ENCODE measurements around the gene ICE2. TPM values are rescaled to one million over a fixed set of nuclear protein-coding genes. Genes with fewer than 3 reads are reported as not detected.

Gene ICE2
- total and polyA plus RNA-seq, 4 donors = 10.0 to 67.5 (median 23.6) TPM

DNA sequence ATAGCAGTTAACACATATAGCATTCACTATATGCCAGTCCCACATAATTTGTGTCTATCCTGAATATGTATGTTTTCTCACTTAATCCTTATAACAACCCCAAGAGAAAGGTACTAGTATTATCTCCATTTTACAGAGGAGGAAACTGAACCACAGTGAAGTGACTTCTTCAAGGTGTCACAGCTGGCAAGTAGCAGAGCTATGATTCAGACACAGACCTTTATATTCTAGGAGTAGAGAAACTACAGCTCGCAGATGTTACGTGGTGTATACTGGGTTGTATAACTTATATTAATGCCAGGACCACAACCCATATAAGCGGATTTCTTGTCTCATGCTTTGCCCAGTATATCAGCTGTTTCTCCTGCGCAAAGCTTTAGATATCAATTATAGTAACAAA lies 29.5 kb upstream of the ICE2 start:
- no peaks in the 10 kb centered on the region for H3K27me3 ChIP-seq (ENCODE audit: control insufficient read depth in 3 of 3, insufficient read depth in 3 of 3, low read length in 2 of 3)
- ATAC-seq (ENCODE audit: insufficient read depth, low FRiP score) = no peak

DNA sequence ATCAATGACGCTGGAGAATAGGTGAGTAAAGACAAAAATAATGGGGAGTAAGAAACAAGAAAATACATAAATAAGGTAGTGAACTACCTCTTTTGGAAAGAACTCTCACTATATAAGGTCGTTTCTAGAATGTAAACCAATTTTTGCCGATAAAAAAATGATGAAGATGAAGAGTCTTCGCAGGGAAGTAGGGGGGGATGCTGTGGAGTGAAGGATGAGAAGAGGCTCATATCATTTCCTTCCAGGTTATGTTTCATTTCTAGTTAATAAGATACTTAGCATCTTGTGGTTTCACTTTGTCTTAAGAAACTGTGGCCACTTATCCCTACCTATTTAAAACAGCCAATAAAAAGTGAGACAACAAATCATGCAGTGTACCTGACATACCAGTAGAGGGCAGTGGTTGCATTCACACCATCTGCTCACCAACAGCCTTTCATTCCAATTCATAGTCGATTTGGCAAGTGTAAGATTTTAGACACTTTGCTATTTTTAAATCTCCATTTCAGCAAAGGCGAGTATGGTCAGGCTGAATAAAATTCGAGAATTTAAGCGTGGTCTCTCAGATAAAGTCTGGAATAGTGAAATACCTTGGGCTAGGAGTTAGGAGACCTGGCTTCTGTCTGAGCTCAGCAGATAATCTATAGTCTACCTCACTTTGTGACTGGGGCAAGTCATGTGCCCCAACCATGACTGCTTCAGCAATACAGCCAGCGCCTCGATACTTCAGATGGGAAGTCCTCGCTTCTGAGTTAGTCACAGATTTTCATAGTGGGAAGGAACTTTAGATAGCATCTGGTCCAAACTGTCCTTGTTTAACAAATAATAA lies 28.9 kb upstream of the ICE2 start:
- TF ChIP-seq, protein P1, sequence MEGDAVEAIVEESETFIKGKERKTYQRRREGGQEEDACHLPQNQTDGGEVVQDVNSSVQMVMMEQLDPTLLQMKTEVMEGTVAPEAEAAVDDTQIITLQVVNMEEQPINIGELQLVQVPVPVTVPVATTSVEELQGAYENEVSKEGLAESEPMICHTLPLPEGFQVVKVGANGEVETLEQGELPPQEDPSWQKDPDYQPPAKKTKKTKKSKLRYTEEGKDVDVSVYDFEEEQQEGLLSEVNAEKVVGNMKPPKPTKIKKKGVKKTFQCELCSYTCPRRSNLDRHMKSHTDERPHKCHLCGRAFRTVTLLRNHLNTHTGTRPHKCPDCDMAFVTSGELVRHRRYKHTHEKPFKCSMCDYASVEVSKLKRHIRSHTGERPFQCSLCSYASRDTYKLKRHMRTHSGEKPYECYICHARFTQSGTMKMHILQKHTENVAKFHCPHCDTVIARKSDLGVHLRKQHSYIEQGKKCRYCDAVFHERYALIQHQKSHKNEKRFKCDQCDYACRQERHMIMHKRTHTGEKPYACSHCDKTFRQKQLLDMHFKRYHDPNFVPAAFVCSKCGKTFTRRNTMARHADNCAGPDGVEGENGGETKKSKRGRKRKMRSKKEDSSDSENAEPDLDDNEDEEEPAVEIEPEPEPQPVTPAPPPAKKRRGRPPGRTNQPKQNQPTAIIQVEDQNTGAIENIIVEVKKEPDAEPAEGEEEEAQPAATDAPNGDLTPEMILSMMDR (IDR thresholded peaks at IDR 0.05; ENCODE audit: control extremely low read depth, extremely low read depth) = peak; percentile 85
- Histone ChIP-seq H3K4me1 (ENCODE audit: control insufficient read depth in 5 of 5, insufficient read depth in 5 of 5, low read length in 5 of 5) (peaks cover 0 to 30% (median 1%) of the 10 kb centered on the region in 5 donors), H3K27me3 (ENCODE audit: control insufficient read depth in 3 of 3, insufficient read depth in 3 of 3, low read length in 2 of 3) (no peaks in the 10 kb centered on the region), H3K4me3 (no peak overlapping the region), H3K9ac (ENCODE audit: insufficient read depth in 1 of 2, low read length in 2 of 2) (no peak overlapping the region), H3K27ac (ENCODE audit: low read depth in 1 of 2, low read length in 1 of 2) (no peak overlapping the region), H3K9me3 (ENCODE audit: control insufficient read depth in 4 of 4, insufficient read depth in 3 of 4, low read length in 3 of 4) (no peaks in the 10 kb centered on the region), H3K36me3 (ENCODE audit: control insufficient read depth in 4 of 4, insufficient read depth in 4 of 4, low read length in 4 of 4) (peaks cover 3 to 15% (median 13%) of the 10 kb centered on the region in 4 donors)
- ATAC-seq (ENCODE audit: insufficient read depth, low FRiP score) (peak; percentile 87), DNase-seq (peak; percentile 57 to 87 (median 79))
- WGBS, 2 donors = 50 to 52% methylated on average over 11 of the region's 11 CpGs

More for the DNA sequence above, 29.5 kb upstream of the ICE2 start:
- no peak for DNase-seq
- H3K4me3 ChIP-seq = no peak overlapping the region
- H3K27ac ChIP-seq (ENCODE audit: low read depth in 1 of 2, low read length in 1 of 2) = no peak overlapping the region
- peaks cover 0 to 30% (median 3%) of the 10 kb centered on the region in 5 donors for H3K4me1 ChIP-seq (ENCODE audit: control insufficient read depth in 5 of 5, insufficient read depth in 5 of 5, low read length in 5 of 5)
- no peak overlapping the region for H3K9ac ChIP-seq (ENCODE audit: insufficient read depth in 1 of 2, low read length in 2 of 2)
- H3K9me3 ChIP-seq (ENCODE audit: control insufficient read depth in 4 of 4, insufficient read depth in 3 of 4, low read length in 3 of 4) = no peaks in the 10 kb centered on the region
- TF ChIP-seq, protein P1 (IDR thresholded peaks at IDR 0.05; ENCODE audit: control extremely low read depth, extremely low read depth) = no peak
- peaks cover 3 to 18% (median 11%) of the 10 kb centered on the region in 4 donors for H3K36me3 ChIP-seq (ENCODE audit: control insufficient read depth in 4 of 4, insufficient read depth in 4 of 4, low read length in 4 of 4)
- WGBS, 2 donors = 92 to 93% methylated on average over 4 of the region's 4 CpGs

DNA sequence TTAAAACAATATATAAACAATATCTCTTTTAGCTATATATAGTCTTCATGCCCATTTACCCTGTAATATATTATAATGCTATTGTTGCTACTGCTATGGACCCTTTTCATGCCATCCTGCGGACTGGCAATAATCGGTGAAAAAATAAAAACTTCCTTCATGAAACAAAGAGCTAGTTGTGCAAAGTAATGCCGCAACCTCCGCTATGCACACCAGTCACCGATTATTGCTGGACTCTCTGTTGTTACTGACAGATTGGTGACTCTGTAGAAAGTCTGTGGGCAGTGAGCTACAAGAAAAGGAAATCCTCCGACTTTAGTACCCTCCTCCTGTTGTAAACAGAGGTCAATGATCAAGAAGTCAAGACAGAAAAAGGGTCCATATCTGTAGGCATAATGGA lies 17.9 kb upstream of the ICE2 start:
- H3K4me3 ChIP-seq = no peak overlapping the region
- ATAC-seq (ENCODE audit: insufficient read depth, low FRiP score) (no peak), DNase-seq (no peak)
- H3K9me3 ChIP-seq (ENCODE audit: control insufficient read depth in 4 of 4, insufficient read depth in 3 of 4, low read length in 3 of 4) = no peaks in the 10 kb centered on the region
- no peaks in the 10 kb centered on the region for H3K27me3 ChIP-seq (ENCODE audit: control insufficient read depth in 3 of 3, insufficient read depth in 3 of 3, low read length in 2 of 3)
- no peak overlapping the region for H3K9ac ChIP-seq (ENCODE audit: insufficient read depth in 1 of 2, low read length in 2 of 2)
- 84 to 91% methylated on average over 6 of the region's 6 CpGs for WGBS, 2 donors
- peaks cover 3 to 24% (median 18%) of the 10 kb centered on the region in 4 donors for H3K36me3 ChIP-seq (ENCODE audit: control insufficient read depth in 4 of 4, insufficient read depth in 4 of 4, low read length in 4 of 4)
- H3K27ac ChIP-seq (ENCODE audit: low read depth in 1 of 2, low read length in 1 of 2) = no peak overlapping the region
- TF ChIP-seq, protein P1 (IDR thresholded peaks at IDR 0.05; ENCODE audit: control extremely low read depth, extremely low read depth) = no peak
- peaks cover 0 to 2% (median 0%) of the 10 kb centered on the region in 5 donors for H3K4me1 ChIP-seq (ENCODE audit: control insufficient read depth in 5 of 5, insufficient read depth in 5 of 5, low read length in 5 of 5)

All from lung (tissue), 12 donors.